Measurements from ENCODE around the gene SYT9.

Gene SYT9

GRCh38 chr11:7256943-7257342 is 5.2 kb downstream of the SYT9 start:
- no peak for TF ChIP-seq CTCF (IDR thresholded peaks at IDR 0.05)
- Histone ChIP-seq H3K9me3 (no peaks in the 10 kb centered on the region), H3K27me3 (peaks cover 72% of the 10 kb centered on the region), H3K4me3 (ENCODE audit: low read depth in 1 of 2, low read length in 1 of 2) (no peak overlapping the region), H3K4me1 (ENCODE audit: control insufficient read depth in 1 of 2, insufficient read depth in 1 of 2, low read depth in 1 of 2, low read length in 1 of 2) (no peaks in the 10 kb centered on the region), H3K36me3 (no peaks in the 10 kb centered on the region), H3K27ac (no peak overlapping the region)

- H3K9me3 ChIP-seq = no peaks in the 10 kb centered on the region
- no peak overlapping the region for H3K4me3 ChIP-seq (ENCODE audit: low read depth in 1 of 2, low read length in 1 of 2)
- peaks cover 65% of the 10 kb centered on the region for H3K27me3 ChIP-seq
- H3K27ac ChIP-seq = no peak overlapping the region
- TF ChIP-seq CTCF (IDR thresholded peaks at IDR 0.05) = no peak
- no peaks in the 10 kb centered on the region for H3K4me1 ChIP-seq (ENCODE audit: control insufficient read depth in 1 of 2, insufficient read depth in 1 of 2, low read depth in 1 of 2, low read length in 1 of 2)
- no peaks in the 10 kb centered on the region for H3K36me3 ChIP-seq
Measured at GRCh38 chr11:7257724-7258123, 6.0 kb downstream of the SYT9 start.

GRCh38 chr11:7261578-7261977 is 9.9 kb downstream of the SYT9 start:
- Histone ChIP-seq H3K4me3 (ENCODE audit: low read depth in 1 of 2, low read length in 1 of 2) (no peak overlapping the region), H3K9me3 (no peaks in the 10 kb centered on the region), H3K36me3 (no peaks in the 10 kb centered on the region), H3K27ac (no peak overlapping the region), H3K4me1 (ENCODE audit: control insufficient read depth in 1 of 2, insufficient read depth in 1 of 2, low read depth in 1 of 2, low read length in 1 of 2) (no peaks in the 10 kb centered on the region), H3K27me3 (peaks cover 26% of the 10 kb centered on the region)
- TF ChIP-seq CTCF (IDR thresholded peaks at IDR 0.05) = no peak

GRCh38 chr11:7262672-7263071 is 11.0 kb downstream of the SYT9 start:
- Histone ChIP-seq H3K4me3 (ENCODE audit: low read depth in 1 of 2, low read length in 1 of 2) (no peak overlapping the region), H3K27ac (no peak overlapping the region), H3K9me3 (no peaks in the 10 kb centered on the region), H3K27me3 (peaks cover 17% of the 10 kb centered on the region), H3K4me1 (ENCODE audit: control insufficient read depth in 1 of 2, insufficient read depth in 1 of 2, low read depth in 1 of 2, low read length in 1 of 2) (no peaks in the 10 kb centered on the region), H3K36me3 (no peaks in the 10 kb centered on the region)
- TF ChIP-seq CTCF (IDR thresholded peaks at IDR 0.05) = no peak

GRCh38 chr11:7263842-7264241 is 12.1 kb downstream of the SYT9 start:
- Histone ChIP-seq H3K9me3 (no peaks in the 10 kb centered on the region), H3K27me3 (peaks cover 9% of the 10 kb centered on the region), H3K4me3 (ENCODE audit: low read depth in 1 of 2, low read length in 1 of 2) (no peak overlapping the region), H3K27ac (no peak overlapping the region), H3K36me3 (no peaks in the 10 kb centered on the region), H3K4me1 (ENCODE audit: control insufficient read depth in 1 of 2, insufficient read depth in 1 of 2, low read depth in 1 of 2, low read length in 1 of 2) (no peaks in the 10 kb centered on the region)
- TF ChIP-seq CTCF (IDR thresholded peaks at IDR 0.05) = no peak

GRCh38 chr11:7268758-7269157 is 17.1 kb downstream of the SYT9 start:
- Histone ChIP-seq H3K9me3 (no peaks in the 10 kb centered on the region), H3K27ac (no peak overlapping the region), H3K36me3 (no peaks in the 10 kb centered on the region), H3K27me3 (no peaks in the 10 kb centered on the region), H3K4me3 (ENCODE audit: low read depth in 1 of 2, low read length in 1 of 2) (no peak overlapping the region), H3K4me1 (ENCODE audit: control insufficient read depth in 1 of 2, insufficient read depth in 1 of 2, low read depth in 1 of 2, low read length in 1 of 2) (no peaks in the 10 kb centered on the region)
- TF ChIP-seq CTCF (IDR thresholded peaks at IDR 0.05) = no peak
